Measurements from ENCODE around the gene TBL1XR1.

The TBL1XR1 gene

GRCh38 chr3:177061369-177061768, 135.9 kb downstream of the TBL1XR1 start:
- H3K27me3 ChIP-seq (ENCODE audit: control insufficient read depth, insufficient read depth, low read length), result no peaks in the 10 kb centered on the region
- no peak overlapping the region for H3K4me3 ChIP-seq (ENCODE audit: low read depth, low read length)
- no peaks in the 10 kb centered on the region; the same call in none of the 2 replicates for H3K36me3 ChIP-seq (ENCODE audit: control insufficient read depth, insufficient read depth, low read length)
- H3K4me1 ChIP-seq (ENCODE audit: control insufficient read depth, insufficient read depth, low read length), result peaks cover 9% of the 10 kb centered on the region
- no peaks in the 10 kb centered on the region for H3K9me3 ChIP-seq (ENCODE audit: control insufficient read depth, insufficient read depth, low read depth, low read length)
- no peak overlapping the region for H3K27ac ChIP-seq (ENCODE audit: low read depth, low read length)
- no peak overlapping the region for H3K9ac ChIP-seq (ENCODE audit: low read length)

DNA sequence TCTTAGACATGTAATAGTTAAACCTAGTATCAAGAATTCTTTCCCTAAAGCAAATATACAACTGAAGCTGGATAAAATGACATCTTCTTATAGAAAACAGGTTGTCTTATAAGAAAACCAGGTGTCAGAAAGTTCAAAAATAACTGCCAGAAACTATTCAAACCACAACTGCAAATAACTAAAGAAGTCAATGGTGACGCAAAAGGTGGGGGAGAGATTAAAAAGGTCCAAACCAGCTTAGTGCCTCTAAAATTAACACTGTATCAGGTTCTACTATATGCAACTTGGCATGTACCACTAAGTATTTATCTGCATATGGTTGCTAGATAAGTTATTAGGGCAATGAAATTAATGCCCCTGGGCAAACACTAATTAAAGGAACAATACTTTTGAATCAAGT, 136.8 kb downstream of the TBL1XR1 start:
- H3K9ac ChIP-seq (ENCODE audit: low read length), result no peak overlapping the region
- no peaks in the 10 kb centered on the region; the same call in none of the 2 replicates for H3K36me3 ChIP-seq (ENCODE audit: control insufficient read depth, insufficient read depth, low read length)
- H3K4me1 ChIP-seq (ENCODE audit: control insufficient read depth, insufficient read depth, low read length), result peaks cover 15% of the 10 kb centered on the region
- H3K4me3 ChIP-seq (ENCODE audit: low read depth, low read length), result no peak overlapping the region
- H3K27me3 ChIP-seq (ENCODE audit: control insufficient read depth, insufficient read depth, low read length), result no peaks in the 10 kb centered on the region
- no peak overlapping the region for H3K27ac ChIP-seq (ENCODE audit: low read depth, low read length)
- H3K9me3 ChIP-seq (ENCODE audit: control insufficient read depth, insufficient read depth, low read depth, low read length), result no peaks in the 10 kb centered on the region

DNA sequence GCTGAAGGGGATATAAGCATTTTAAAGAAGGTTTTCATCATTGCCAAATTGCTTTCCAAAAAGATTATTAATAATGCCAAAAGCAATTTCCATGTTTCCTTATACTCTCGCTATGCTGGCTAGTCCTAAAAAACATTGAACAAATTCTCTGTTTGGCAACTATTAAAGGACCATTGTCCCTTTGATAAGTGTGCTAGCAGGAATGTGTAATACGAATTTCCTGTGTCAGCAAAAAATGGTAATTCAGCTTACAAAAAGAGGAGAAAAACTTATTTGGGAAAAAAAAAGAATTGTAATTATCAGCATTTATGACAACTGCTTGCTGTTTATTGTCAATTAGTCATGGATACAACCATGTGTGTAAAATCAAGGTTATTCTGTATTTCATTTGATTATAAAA, 138.6 kb downstream of the TBL1XR1 start:
- Histone ChIP-seq H3K9ac (ENCODE audit: low read length) (no peak overlapping the region), H3K27me3 (ENCODE audit: control insufficient read depth, insufficient read depth, low read length) (no peaks in the 10 kb centered on the region), H3K36me3 (ENCODE audit: control insufficient read depth, insufficient read depth, low read length) (peaks cover 2% of the 10 kb centered on the region), H3K4me1 (ENCODE audit: control insufficient read depth, insufficient read depth, low read length) (peaks cover 15% of the 10 kb centered on the region), H3K27ac (ENCODE audit: low read depth, low read length) (no peak overlapping the region), H3K9me3 (ENCODE audit: control insufficient read depth, insufficient read depth, low read depth, low read length) (no peaks in the 10 kb centered on the region), H3K4me3 (ENCODE audit: low read depth, low read length) (no peak overlapping the region)

DNA sequence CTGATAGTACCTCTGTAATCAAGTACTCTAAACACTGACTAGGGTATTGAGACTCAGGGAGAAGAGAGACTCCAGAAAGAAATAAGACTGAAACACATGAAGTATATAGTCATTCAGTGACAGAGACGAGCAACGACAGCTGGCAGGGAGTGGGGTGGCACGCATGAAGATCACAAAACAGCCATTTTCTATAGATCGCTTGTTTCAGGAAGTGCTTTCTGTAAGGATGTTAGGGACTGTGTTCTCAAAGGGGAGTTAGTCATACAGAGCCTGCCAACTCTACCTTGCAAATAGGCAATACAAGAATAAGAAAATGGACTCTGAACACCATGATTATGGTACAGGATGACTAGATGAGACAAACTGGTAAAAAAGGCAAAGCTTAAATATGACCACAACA, 139.5 kb downstream of the TBL1XR1 start:
- no peak overlapping the region for H3K9ac ChIP-seq (ENCODE audit: low read length)
- no peaks in the 10 kb centered on the region for H3K9me3 ChIP-seq (ENCODE audit: control insufficient read depth, insufficient read depth, low read depth, low read length)
- H3K36me3 ChIP-seq (ENCODE audit: control insufficient read depth, insufficient read depth, low read length), result peaks cover 11% of the 10 kb centered on the region
- H3K4me1 ChIP-seq (ENCODE audit: control insufficient read depth, insufficient read depth, low read length), result peaks cover 21% of the 10 kb centered on the region
- H3K27ac ChIP-seq (ENCODE audit: low read depth, low read length), result no peak overlapping the region
- H3K4me3 ChIP-seq (ENCODE audit: low read depth, low read length), result no peak overlapping the region
- no peaks in the 10 kb centered on the region for H3K27me3 ChIP-seq (ENCODE audit: control insufficient read depth, insufficient read depth, low read length)

DNA sequence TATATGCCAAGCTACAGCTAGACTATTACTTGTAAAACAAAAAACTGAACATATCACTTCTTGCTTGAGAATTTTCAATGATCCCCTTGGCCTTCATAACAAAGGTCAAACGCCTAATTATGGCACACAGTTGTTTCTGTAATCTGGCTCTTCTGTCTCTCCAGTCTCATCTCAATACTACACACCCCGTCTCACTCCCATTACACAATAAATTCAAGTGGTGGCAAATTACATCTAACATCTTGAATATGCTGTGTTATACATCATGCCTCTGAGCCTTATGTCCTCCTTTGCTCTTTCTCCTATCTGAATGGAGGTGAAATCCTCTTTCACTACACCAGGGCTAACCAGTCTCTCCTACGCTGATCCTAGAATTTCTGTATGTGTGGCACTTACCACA, 140.4 kb downstream of the TBL1XR1 start:
- Histone ChIP-seq H3K27ac (ENCODE audit: low read depth, low read length) (no peak overlapping the region), H3K36me3 (ENCODE audit: control insufficient read depth, insufficient read depth, low read length) (peaks cover 14% of the 10 kb centered on the region)

DNA sequence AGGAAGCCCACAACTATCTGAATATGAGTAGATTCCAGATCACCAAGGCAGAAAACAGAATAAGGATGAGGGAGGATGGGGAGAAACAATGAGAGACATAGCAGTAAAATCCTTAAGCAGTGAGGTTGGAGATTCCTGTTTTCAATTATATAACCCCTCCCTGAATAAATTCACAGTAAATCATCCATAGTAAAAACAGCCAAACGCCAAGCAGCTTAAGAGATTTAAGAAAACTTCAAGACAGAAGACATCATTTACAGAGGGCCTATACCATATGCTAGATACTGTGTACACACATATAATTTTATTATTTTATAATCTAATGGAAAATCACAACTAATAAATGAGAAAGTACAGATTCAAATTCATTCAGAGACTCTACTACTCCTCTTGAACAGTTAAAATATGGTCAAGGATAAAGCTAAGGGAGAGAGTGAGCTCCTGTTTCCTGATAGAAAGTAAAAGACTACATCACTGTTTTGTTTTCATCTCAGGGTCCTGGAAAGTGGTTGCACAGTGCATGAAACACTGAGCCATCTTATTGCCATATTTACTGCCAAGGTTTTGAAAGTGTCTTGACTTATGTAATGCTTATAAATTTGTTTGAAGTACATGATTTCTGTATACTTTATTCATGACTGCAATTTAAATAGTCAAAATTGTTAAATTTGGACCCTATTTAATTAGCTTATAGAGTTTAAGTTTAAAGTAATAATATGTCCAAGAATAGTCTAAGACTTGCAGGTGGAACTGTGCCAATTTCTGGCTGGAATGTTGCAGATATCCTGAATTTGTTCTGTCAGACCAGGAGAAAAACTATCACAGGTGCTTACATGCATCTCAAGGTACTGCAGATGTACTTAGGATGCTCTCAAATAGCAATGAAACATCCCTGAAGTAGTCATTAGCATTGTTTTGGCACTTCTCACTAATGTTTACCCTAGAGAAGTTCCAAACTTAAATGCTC, 141.4 kb downstream of the TBL1XR1 start:
- Histone ChIP-seq H3K9ac (ENCODE audit: low read length) (no peak overlapping the region), H3K4me1 (ENCODE audit: control insufficient read depth, insufficient read depth, low read length) (peaks cover 21% of the 10 kb centered on the region), H3K36me3 (ENCODE audit: control insufficient read depth, insufficient read depth, low read length) (peaks cover 24% of the 10 kb centered on the region), H3K4me3 (ENCODE audit: low read depth, low read length) (no peak overlapping the region), H3K27ac (ENCODE audit: low read depth, low read length) (no peak overlapping the region), H3K27me3 (ENCODE audit: control insufficient read depth, insufficient read depth, low read length) (no peaks in the 10 kb centered on the region), H3K9me3 (ENCODE audit: control insufficient read depth, insufficient read depth, low read depth, low read length) (no peaks in the 10 kb centered on the region)

More for the DNA sequence above, 140.4 kb downstream of the TBL1XR1 start:
- no peak overlapping the region for H3K4me3 ChIP-seq (ENCODE audit: low read depth, low read length)
- peaks cover 21% of the 10 kb centered on the region for H3K4me1 ChIP-seq (ENCODE audit: control insufficient read depth, insufficient read depth, low read length)
- H3K9me3 ChIP-seq (ENCODE audit: control insufficient read depth, insufficient read depth, low read depth, low read length), result no peaks in the 10 kb centered on the region
- H3K9ac ChIP-seq (ENCODE audit: low read length), result no peak overlapping the region
- H3K27me3 ChIP-seq (ENCODE audit: control insufficient read depth, insufficient read depth, low read length), result no peaks in the 10 kb centered on the region

GRCh38 chr3:177053107-177053506, 144.2 kb downstream of the TBL1XR1 start:
- Histone ChIP-seq H3K27me3 (ENCODE audit: control insufficient read depth, insufficient read depth, low read length) (no peaks in the 10 kb centered on the region), H3K36me3 (ENCODE audit: control insufficient read depth, insufficient read depth, low read length) (peaks cover 51% of the 10 kb centered on the region), H3K4me3 (ENCODE audit: low read depth, low read length) (no peak overlapping the region), H3K9me3 (ENCODE audit: control insufficient read depth, insufficient read depth, low read depth, low read length) (no peaks in the 10 kb centered on the region), H3K27ac (ENCODE audit: low read depth, low read length) (no peak overlapping the region), H3K9ac (ENCODE audit: low read length) (no peak overlapping the region), H3K4me1 (ENCODE audit: control insufficient read depth, insufficient read depth, low read length) (peaks cover 26% of the 10 kb centered on the region)

GRCh38 chr3:177051411-177051810, 145.9 kb downstream of the TBL1XR1 start:
- H3K27ac ChIP-seq (ENCODE audit: low read depth, low read length), result no peak overlapping the region

GRCh38 chr3:177050501-177051237, 146.6 kb downstream of the TBL1XR1 start:
- H3K4me1 ChIP-seq (ENCODE audit: control insufficient read depth, insufficient read depth, low read length), result peaks cover 30% of the 10 kb centered on the region
- H3K9me3 ChIP-seq (ENCODE audit: control insufficient read depth, insufficient read depth, low read depth, low read length), result no peaks in the 10 kb centered on the region
- H3K4me3 ChIP-seq (ENCODE audit: low read depth, low read length), result no peak overlapping the region
- H3K27me3 ChIP-seq (ENCODE audit: control insufficient read depth, insufficient read depth, low read length), result no peaks in the 10 kb centered on the region
- H3K36me3 ChIP-seq (ENCODE audit: control insufficient read depth, insufficient read depth, low read length), result peaks cover 75% of the 10 kb centered on the region
- no peak overlapping the region for H3K9ac ChIP-seq (ENCODE audit: low read length)
- no peak overlapping the region for H3K27ac ChIP-seq (ENCODE audit: low read depth, low read length)

More at GRCh38 chr3:177051411-177051810, 145.9 kb downstream of the TBL1XR1 start:
- H3K36me3 ChIP-seq (ENCODE audit: control insufficient read depth, insufficient read depth, low read length), result peaks cover 68% of the 10 kb centered on the region
- H3K27me3 ChIP-seq (ENCODE audit: control insufficient read depth, insufficient read depth, low read length), result no peaks in the 10 kb centered on the region
- H3K9ac ChIP-seq (ENCODE audit: low read length), result no peak overlapping the region
- peaks cover 33% of the 10 kb centered on the region for H3K4me1 ChIP-seq (ENCODE audit: control insufficient read depth, insufficient read depth, low read length)
- no peaks in the 10 kb centered on the region for H3K9me3 ChIP-seq (ENCODE audit: control insufficient read depth, insufficient read depth, low read depth, low read length)
- no peak overlapping the region for H3K4me3 ChIP-seq (ENCODE audit: low read depth, low read length)

DNA sequence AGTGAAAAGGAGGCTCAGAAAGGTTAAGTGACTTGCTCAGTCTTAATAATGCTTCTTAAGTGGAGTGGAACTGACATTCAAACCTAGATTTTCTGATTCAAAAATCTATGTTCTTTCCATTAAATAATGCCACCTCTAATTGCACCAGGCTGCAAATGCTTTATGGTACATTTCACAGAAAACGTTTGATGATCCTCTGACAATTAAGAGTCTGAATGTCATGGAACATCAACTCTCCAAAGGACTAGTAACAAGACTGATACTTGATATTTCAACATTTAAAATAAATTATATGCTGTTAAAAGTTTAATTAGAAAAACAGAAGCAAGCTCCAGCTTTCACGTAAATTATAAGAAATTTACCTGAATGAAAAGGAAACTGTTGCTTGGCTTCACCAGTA, 151.5 kb downstream of the TBL1XR1 start:
- no peak overlapping the region for H3K9ac ChIP-seq (ENCODE audit: low read length)
- no peak overlapping the region for H3K27ac ChIP-seq (ENCODE audit: low read depth, low read length)
- no peak overlapping the region for H3K4me3 ChIP-seq (ENCODE audit: low read depth, low read length)
- H3K4me1 ChIP-seq (ENCODE audit: control insufficient read depth, insufficient read depth, low read length), result peaks cover 35% of the 10 kb centered on the region
- no peaks in the 10 kb centered on the region for H3K9me3 ChIP-seq (ENCODE audit: control insufficient read depth, insufficient read depth, low read depth, low read length)
- peaks cover 89% of the 10 kb centered on the region for H3K36me3 ChIP-seq (ENCODE audit: control insufficient read depth, insufficient read depth, low read length)
- no peaks in the 10 kb centered on the region for H3K27me3 ChIP-seq (ENCODE audit: control insufficient read depth, insufficient read depth, low read length)

DNA sequence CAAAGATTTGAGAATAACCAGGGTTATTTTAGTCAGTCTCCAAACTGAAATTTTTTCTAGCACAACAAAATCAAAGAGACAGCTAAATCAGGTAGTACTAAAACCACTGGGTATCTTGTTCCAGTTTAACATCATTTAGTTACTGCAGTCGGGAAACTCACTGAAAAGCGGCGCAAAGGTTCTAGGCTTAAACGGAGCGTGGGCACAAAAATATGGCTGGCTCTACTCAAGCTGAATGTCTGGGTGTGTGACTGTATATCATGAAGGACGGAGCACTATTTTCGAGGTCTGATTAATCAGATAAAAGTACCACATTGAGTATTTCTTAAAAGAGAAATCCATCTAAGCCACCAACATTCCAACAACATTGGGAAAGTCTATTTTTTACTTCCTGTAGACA, 152.1 kb downstream of the TBL1XR1 start:
- Histone ChIP-seq H3K9me3 (ENCODE audit: control insufficient read depth, insufficient read depth, low read depth, low read length) (no peaks in the 10 kb centered on the region), H3K27me3 (ENCODE audit: control insufficient read depth, insufficient read depth, low read length) (no peaks in the 10 kb centered on the region), H3K36me3 (ENCODE audit: control insufficient read depth, insufficient read depth, low read length) (peaks cover 85% of the 10 kb centered on the region), H3K27ac (ENCODE audit: low read depth, low read length) (no peak overlapping the region), H3K4me3 (ENCODE audit: low read depth, low read length) (no peak overlapping the region), H3K9ac (ENCODE audit: low read length) (no peak overlapping the region), H3K4me1 (ENCODE audit: control insufficient read depth, insufficient read depth, low read length) (peaks cover 38% of the 10 kb centered on the region)
